ENCODE results near the gene PTPRJ.
A peak's percentile ranks its signal among the peaks of the same experiment; 100 is the strongest.

The PTPRJ gene

GRCh38 chr11:47982616-47983015 lies 2.3 kb downstream of the PTPRJ start:
- H3K27me3 ChIP-seq (ENCODE audit: insufficient read depth, low read length, poor library complexity, severe bottlenecking), result peaks cover 20% of the 10 kb centered on the region
- H4K20me1 ChIP-seq (ENCODE audit: insufficient read depth, low read length, poor library complexity, severe bottlenecking), result no peaks in the 10 kb centered on the region
- no peaks in the 10 kb centered on the region for H3K36me3 ChIP-seq (ENCODE audit: insufficient read depth, low read length)
- no peaks in the 10 kb centered on the region for H3K79me2 ChIP-seq (ENCODE audit: insufficient read depth, low read length)
- TF ChIP-seq EZH2phosphoT487 (IDR thresholded peaks at IDR 0.05; ENCODE audit: borderline replicate concordance) (no peak), CTCF (conservative IDR thresholded peaks at IDR 0.05; ENCODE audit: low read length) (no peak)
- H3K4me2 ChIP-seq (ENCODE audit: low read depth, low read length, poor library complexity, severe bottlenecking), result peak overlapping the region; percentile 11
- peaks cover 4% of the 10 kb centered on the region for H3K4me1 ChIP-seq (ENCODE audit: insufficient read depth, low read length, poor library complexity, severe bottlenecking)
- no peaks in the 10 kb centered on the region for H3K9me2 ChIP-seq (replicated peaks; ENCODE audit: low read depth, low read length)
- no peak overlapping the region for H3K9ac ChIP-seq (ENCODE audit: low read depth, low read length, poor library complexity, severe bottlenecking)
- H3F3A ChIP-seq (ENCODE audit: low read depth), result no peaks in the 10 kb centered on the region
- no peak overlapping the region for H2AFZ ChIP-seq (ENCODE audit: low read length)
- H3K4me3 ChIP-seq (ENCODE audit: low read length, poor library complexity, severe bottlenecking), result no peak overlapping the region
- no peaks in the 10 kb centered on the region for H3K9me3 ChIP-seq (ENCODE audit: insufficient read depth, low read depth, low read length)

GRCh38 chr11:47983464-47984397 lies 3.4 kb downstream of the PTPRJ start:
- TF ChIP-seq CTCF (conservative IDR thresholded peaks at IDR 0.05; ENCODE audit: low read length) (no peak), EZH2phosphoT487 (IDR thresholded peaks at IDR 0.05; ENCODE audit: borderline replicate concordance) (no peak)
- no peak overlapping the region for H2AFZ ChIP-seq (ENCODE audit: low read length)

GRCh38 chr11:47986219-47986618 lies 5.9 kb downstream of the PTPRJ start:
- Histone ChIP-seq H3K79me2 (ENCODE audit: insufficient read depth, low read length) (no peaks in the 10 kb centered on the region), H3K9me3 (ENCODE audit: insufficient read depth, low read depth, low read length) (no peaks in the 10 kb centered on the region), H3K4me3 (ENCODE audit: low read length, poor library complexity, severe bottlenecking) (no peak overlapping the region), H3K9me2 (replicated peaks; ENCODE audit: low read depth, low read length) (no peaks in the 10 kb centered on the region), H3F3A (ENCODE audit: low read depth) (no peaks in the 10 kb centered on the region), H3K9ac (ENCODE audit: low read depth, low read length, poor library complexity, severe bottlenecking) (no peak overlapping the region), H4K20me1 (ENCODE audit: insufficient read depth, low read length, poor library complexity, severe bottlenecking) (no peaks in the 10 kb centered on the region), H3K4me1 (ENCODE audit: insufficient read depth, low read length, poor library complexity, severe bottlenecking) (peaks cover 7% of the 10 kb centered on the region), H3K36me3 (ENCODE audit: insufficient read depth, low read length) (no peaks in the 10 kb centered on the region), H3K27me3 (ENCODE audit: insufficient read depth, low read length, poor library complexity, severe bottlenecking) (peaks cover 10% of the 10 kb centered on the region), H2AFZ (ENCODE audit: low read length) (no peak overlapping the region), H3K4me2 (ENCODE audit: low read depth, low read length, poor library complexity, severe bottlenecking) (no peak overlapping the region)
- TF ChIP-seq EZH2phosphoT487 (IDR thresholded peaks at IDR 0.05; ENCODE audit: borderline replicate concordance), result no peak
- TF ChIP-seq CTCF (conservative IDR thresholded peaks at IDR 0.05; ENCODE audit: low read length), result no peak

More at GRCh38 chr11:47983464-47984397, 3.4 kb downstream of the PTPRJ start:
- no peaks in the 10 kb centered on the region for H3K36me3 ChIP-seq (ENCODE audit: insufficient read depth, low read length)
- peak overlapping the region; percentile 11 for H3K4me2 ChIP-seq (ENCODE audit: low read depth, low read length, poor library complexity, severe bottlenecking)
- H3K79me2 ChIP-seq (ENCODE audit: insufficient read depth, low read length), result no peaks in the 10 kb centered on the region
- no peaks in the 10 kb centered on the region for H4K20me1 ChIP-seq (ENCODE audit: insufficient read depth, low read length, poor library complexity, severe bottlenecking)
- no peaks in the 10 kb centered on the region for H3F3A ChIP-seq (ENCODE audit: low read depth)
- H3K27me3 ChIP-seq (ENCODE audit: insufficient read depth, low read length, poor library complexity, severe bottlenecking), result peaks cover 20% of the 10 kb centered on the region
- H3K4me3 ChIP-seq (ENCODE audit: low read length, poor library complexity, severe bottlenecking), result no peak overlapping the region
- peaks cover 4% of the 10 kb centered on the region for H3K4me1 ChIP-seq (ENCODE audit: insufficient read depth, low read length, poor library complexity, severe bottlenecking)
- no peak overlapping the region for H3K9ac ChIP-seq (ENCODE audit: low read depth, low read length, poor library complexity, severe bottlenecking)
- H3K9me2 ChIP-seq (replicated peaks; ENCODE audit: low read depth, low read length), result no peaks in the 10 kb centered on the region
- no peaks in the 10 kb centered on the region for H3K9me3 ChIP-seq (ENCODE audit: insufficient read depth, low read depth, low read length)

All from Loucy (cell line).